ENCODE measurements around the gene SCN2A. TPM values are rescaled to one million over a fixed set of nuclear protein-coding genes. Genes with fewer than 3 reads are reported as not detected.
A peak's percentile ranks its signal among the peaks of the same experiment; 100 is the strongest.
"Not testable (repeated sequence)": the region's sequence is repeated elsewhere in the genome, so short reads cannot be mapped to it uniquely, and the experiment has no call there.

Gene SCN2A
- total and polyA plus RNA-seq, 2 of the 4 experiments (the other 2 are of a cell fraction), result 0.24 to 0.54 TPM

- ATAC-seq (ENCODE audit: low read depth) (no peak), DNase-seq (no peak)
- Histone ChIP-seq H2BK15ac (ENCODE audit: low read depth, low read length) (no peak overlapping the region), H2AFZ (replicated peaks; ENCODE audit: low read length, poor library complexity) (no peak overlapping the region), H3K18ac (ENCODE audit: low read depth, low read length) (no peak overlapping the region), H3K36me3 (ENCODE audit: control insufficient read depth, insufficient read depth, low read length) (no peaks in the 10 kb centered on the region), H2BK120ac (ENCODE audit: low read depth, low read length) (no peak overlapping the region), H2AK5ac (ENCODE audit: low read depth, low read length) (no peak overlapping the region), H3K56ac (ENCODE audit: extremely low read depth, insufficient read depth, low read length) (no peak overlapping the region), H3K4me2 (ENCODE audit: low read depth, low read length) (no peak overlapping the region), H3K4me1 (ENCODE audit: control insufficient read depth, insufficient read depth, low read length) (no peaks in the 10 kb centered on the region), H3K14ac (replicated peaks; ENCODE audit: low read depth, low read length) (no peak overlapping the region), H4K8ac (ENCODE audit: low read depth in 2 of 2, low read length in 2 of 2) (no peak overlapping the region), H2BK20ac (ENCODE audit: low read depth, low read length) (no peak overlapping the region), H3K9me1 (ENCODE audit: insufficient read depth, low read length) (no peaks in the 10 kb centered on the region), H4K5ac (ENCODE audit: low read depth, low read length) (no peak overlapping the region), H3K9ac (ENCODE audit: low read depth, low read length) (no peak overlapping the region), H3K27ac (ENCODE audit: insufficient read depth, low read length) (no peak overlapping the region), H3K9me3 (ENCODE audit: control insufficient read depth, insufficient read depth, low read length) (no peaks in the 10 kb centered on the region), H3K4me3 (ENCODE audit: insufficient read depth, low read depth, low read length) (no peak overlapping the region), H3K23ac (ENCODE audit: low read depth, low read length) (no peak overlapping the region), H2AK9ac (replicated peaks; ENCODE audit: low read depth, low read length, poor library complexity) (no peak overlapping the region), H3K4ac (ENCODE audit: low read depth, low read length) (no peak overlapping the region), H4K20me1 (ENCODE audit: insufficient read depth, low read length) (no peaks in the 10 kb centered on the region), H4K91ac (ENCODE audit: insufficient read depth, low read depth, low read length) (no peak overlapping the region), H2BK5ac (ENCODE audit: low read depth, low read length, poor library complexity, severe bottlenecking) (no peak overlapping the region), H3K79me1 (ENCODE audit: low read depth in 1 of 2, low read length in 2 of 2) (no peaks in the 10 kb centered on the region), H3K27me3 (ENCODE audit: control insufficient read depth, insufficient read depth, low read length) (no peaks in the 10 kb centered on the region)
- dilution Hi-C loops (cut with HindIII; ENCODE audit: low sequenced_read_pairs, unreplicated experiment), result no loop called here
- intact Hi-C loops (cut with micrococcal nuclease), result no loop called here
- TF ChIP-seq MAFK (IDR thresholded peaks at IDR 0.05; ENCODE audit: low read depth, low read length), result 0 out of 2 replicates have a peak, but pooled peaks have one; percentile 3
- no peak for TF ChIP-seq SMC3 (IDR thresholded peaks at IDR 0.05; ENCODE audit: low read depth, low read length)
- BruUV-seq (replicated peaks), result no TSS peak
- ChIA-PET POLR2A (ENCODE audit: unreplicated experiment) (interaction anchor here (0.6 kb wide), 1 partner anchor 868 kb away, joined by 3 read pairs; no protein-coding TSS in a partner anchor), CTCF (no interaction called here)
- in situ Hi-C loops (cut with MboI; ENCODE audit: low sequenced_read_pairs), result no loop called here
- WGBS, 2 experiments (ENCODE audit: extremely low coverage in 2 of 2, insufficient read length in 1 of 2), result no CpG with 5 or more reads among the region's 2 CpGs
Measured at GRCh38 chr2:165256618-165257017, 17.4 kb downstream of the SCN2A start.

GRCh38 chr2:165260347-165260746 lies 21.1 kb downstream of the SCN2A start:
- H2AK9ac ChIP-seq (replicated peaks; ENCODE audit: low read depth, low read length, poor library complexity); H2BK5ac ChIP-seq (ENCODE audit: low read depth, low read length, poor library complexity, severe bottlenecking); H3K27me3 ChIP-seq (ENCODE audit: control insufficient read depth, insufficient read depth, low read length); dilution Hi-C loops (cut with HindIII; ENCODE audit: low sequenced_read_pairs, unreplicated experiment); in situ Hi-C loops (cut with MboI; ENCODE audit: low sequenced_read_pairs); H3K79me1 ChIP-seq (ENCODE audit: low read depth in 1 of 2, low read length in 2 of 2); H4K8ac ChIP-seq (ENCODE audit: low read depth in 2 of 2, low read length in 2 of 2); ATAC-seq (ENCODE audit: low read depth); H3K23ac ChIP-seq (ENCODE audit: low read depth, low read length); H3K4me1 ChIP-seq (ENCODE audit: control insufficient read depth, insufficient read depth, low read length); intact Hi-C loops (cut with micrococcal nuclease); DNase-seq; H4K20me1 ChIP-seq (ENCODE audit: insufficient read depth, low read length); H3K56ac ChIP-seq (ENCODE audit: extremely low read depth, insufficient read depth, low read length); H3K4me2 ChIP-seq (ENCODE audit: low read depth, low read length); H3K4me3 ChIP-seq (ENCODE audit: insufficient read depth, low read depth, low read length); H3K9ac ChIP-seq (ENCODE audit: low read depth, low read length); H2BK20ac ChIP-seq (ENCODE audit: low read depth, low read length); H2BK120ac ChIP-seq (ENCODE audit: low read depth, low read length); H3K14ac ChIP-seq (replicated peaks; ENCODE audit: low read depth, low read length); H3K27ac ChIP-seq (ENCODE audit: insufficient read depth, low read length); H3K9me1 ChIP-seq (ENCODE audit: insufficient read depth, low read length); H3K36me3 ChIP-seq (ENCODE audit: control insufficient read depth, insufficient read depth, low read length); H4K91ac ChIP-seq (ENCODE audit: insufficient read depth, low read depth, low read length); H2AK5ac ChIP-seq (ENCODE audit: low read depth, low read length); H3K9me3 ChIP-seq (ENCODE audit: control insufficient read depth, insufficient read depth, low read length); H3K18ac ChIP-seq (ENCODE audit: low read depth, low read length); H2AFZ ChIP-seq (replicated peaks; ENCODE audit: low read length, poor library complexity); H3K4ac ChIP-seq (ENCODE audit: low read depth, low read length); POLR2A ChIA-PET (ENCODE audit: unreplicated experiment); H2BK15ac ChIP-seq (ENCODE audit: low read depth, low read length); H4K5ac ChIP-seq (ENCODE audit: low read depth, low read length); CTCF ChIA-PET; BruUV-seq (replicated peaks): not testable (repeated sequence)
- WGBS, 2 experiments (ENCODE audit: extremely low coverage in 2 of 2, insufficient read length in 1 of 2), result no CpG with 5 or more reads among the region's 2 CpGs
